AML-193 (cell line): ENCODE measurements around the gene CCDC91.
"Not testable (repeated sequence)": the region's sequence is repeated elsewhere in the genome, so short reads cannot be mapped to it uniquely, and the experiment has no call there.

ENCODE experiments used
- DNase-seq, 2 experiments: peaks; one replicate each; lab custom pipeline; 2025; lab: John Stamatoyannopoulos, UW

Gene CCDC91

DNA sequence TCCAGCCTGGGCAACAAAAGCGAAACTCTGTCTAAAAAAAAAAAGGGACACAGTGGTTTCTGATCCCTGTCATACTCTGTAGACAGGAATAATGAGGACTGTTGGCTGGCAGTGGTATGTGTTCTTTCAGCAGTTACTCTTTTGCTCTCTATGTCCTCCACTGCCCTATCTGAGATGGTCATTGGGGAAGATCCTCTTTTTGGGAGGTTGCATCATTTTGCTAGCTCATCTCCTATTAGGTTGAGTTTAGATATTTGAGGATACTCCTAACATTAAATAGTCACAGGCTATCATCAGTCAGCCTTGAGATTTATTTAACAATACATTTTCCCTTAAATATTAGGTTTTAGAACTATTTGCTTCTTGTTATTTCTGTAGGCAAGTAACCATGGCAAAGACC lies 5.9 kb upstream of the CCDC91 start:
- peak; percentile 43 to 66 for DNase-seq

GRCh38 chr12:28186500-28186899 lies 3.8 kb upstream of the CCDC91 start:
- DNase-seq: no peak

DNA sequence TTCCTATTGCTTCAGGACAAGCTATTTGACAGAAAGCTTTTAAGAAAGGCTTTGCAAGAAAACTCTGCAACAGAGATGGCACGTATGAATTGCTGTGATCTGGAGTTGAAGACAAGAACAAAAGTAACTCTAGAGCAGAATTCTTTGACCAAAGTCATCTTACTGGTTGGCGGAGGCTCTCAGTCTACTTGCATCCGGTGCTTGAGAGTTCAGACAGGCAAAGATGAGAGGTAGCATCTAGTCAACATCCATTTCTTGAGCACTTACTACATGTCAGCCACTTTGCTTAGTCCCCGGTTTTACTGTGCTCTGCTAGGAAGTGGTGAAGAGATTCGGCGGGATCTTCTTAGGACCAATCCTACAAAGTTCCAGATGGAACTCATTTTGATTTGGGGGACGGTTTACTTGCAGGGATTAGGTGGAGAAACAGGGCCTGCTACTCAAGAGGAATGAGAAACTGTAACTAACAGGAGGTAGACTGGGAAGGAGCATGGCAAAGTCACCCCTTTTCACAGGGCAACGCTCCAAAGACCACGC lies 404 bp upstream of the CCDC91 start:
- DNase-seq: peak in 1 of 2 experiments; percentile 34

DNA sequence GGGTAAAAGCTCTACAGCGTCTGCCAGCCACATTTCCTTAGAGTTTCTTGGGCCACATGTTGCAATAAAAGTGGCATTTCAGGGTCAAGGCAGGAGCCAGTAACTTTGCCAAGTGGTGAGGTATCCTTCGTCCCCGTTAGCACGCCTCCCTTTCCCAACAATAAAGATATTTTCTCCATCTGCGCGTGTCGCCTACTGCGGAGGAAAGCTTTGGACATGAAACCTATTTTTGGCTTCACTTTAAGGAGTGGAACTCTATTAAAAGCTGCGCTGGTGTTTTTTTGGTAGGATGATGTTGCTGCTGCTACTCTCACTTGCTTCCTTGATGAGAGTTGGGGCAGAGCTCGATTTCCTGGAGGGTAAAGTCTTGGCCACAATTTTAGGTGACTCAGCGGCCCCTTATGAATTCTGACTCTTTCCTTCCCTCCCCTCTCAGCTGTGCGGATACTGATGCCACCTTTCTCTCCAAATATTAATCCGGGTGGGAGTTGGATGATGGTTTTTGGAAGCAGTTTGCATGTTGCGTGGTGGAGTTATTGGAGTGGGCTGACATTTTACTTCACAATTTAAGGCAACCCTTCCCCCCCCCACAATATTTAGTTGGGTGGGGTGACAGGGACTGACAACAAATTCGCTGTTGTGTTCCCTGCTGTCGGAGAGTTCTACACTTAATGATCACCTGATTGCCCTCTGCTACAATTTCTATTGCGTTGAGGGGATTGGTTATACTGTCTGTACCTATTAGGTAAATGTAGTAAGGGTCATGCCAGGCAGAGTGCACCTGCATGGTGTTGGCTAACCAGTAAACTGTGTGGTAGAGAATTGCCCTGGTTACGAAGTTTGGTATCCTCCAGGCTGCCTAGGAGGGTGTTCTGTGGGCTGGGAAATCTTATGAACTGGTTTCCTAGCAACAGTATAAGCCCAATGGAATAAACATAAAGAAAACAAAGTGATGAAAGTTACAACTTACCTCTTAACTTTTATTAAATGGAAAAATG lies 1.1 kb downstream of the CCDC91 start:
- DNase-seq: peak; percentile 37 to 62

DNA sequence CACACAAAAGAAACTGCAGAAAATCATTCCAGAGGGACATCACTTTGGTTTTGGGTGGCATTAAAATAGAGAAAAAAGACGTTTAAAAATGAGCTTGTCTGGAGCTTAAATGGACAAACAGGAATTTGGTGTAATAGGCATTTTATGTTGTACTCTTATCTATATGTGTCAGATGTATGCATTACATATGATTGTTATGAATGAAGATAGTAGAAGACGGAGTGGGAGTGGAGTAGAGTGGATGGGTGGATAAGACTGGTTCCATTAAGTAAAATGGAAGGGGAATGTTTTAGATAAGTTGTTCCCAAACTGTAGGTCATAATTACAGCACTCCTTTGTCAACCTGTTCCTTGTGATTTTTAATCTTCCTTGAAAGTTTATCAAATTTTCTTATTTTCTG lies 1.9 kb downstream of the CCDC91 start:
- no peak for DNase-seq

DNA sequence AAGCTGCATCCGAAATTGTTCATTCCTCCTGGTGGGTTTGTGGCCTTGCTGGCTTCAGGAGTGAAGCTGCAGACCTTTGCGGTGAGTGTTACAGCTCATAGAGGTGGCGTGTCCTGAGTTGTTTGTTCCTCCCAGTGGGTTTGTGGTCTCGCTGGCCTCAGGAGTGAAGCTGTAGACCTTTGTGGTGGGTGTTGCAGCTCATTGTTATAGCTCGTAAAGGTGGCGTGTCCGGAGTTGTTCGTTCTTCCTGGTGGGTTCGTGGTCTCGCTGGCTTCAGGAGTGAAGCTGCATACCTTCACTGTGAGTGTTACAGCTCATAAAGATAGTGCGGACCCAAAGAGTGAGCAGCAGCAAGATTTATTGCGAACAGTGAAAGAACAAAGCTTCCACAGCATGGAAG lies 4.4 kb downstream of the CCDC91 start:
- not testable (repeated sequence) for DNase-seq

DNA sequence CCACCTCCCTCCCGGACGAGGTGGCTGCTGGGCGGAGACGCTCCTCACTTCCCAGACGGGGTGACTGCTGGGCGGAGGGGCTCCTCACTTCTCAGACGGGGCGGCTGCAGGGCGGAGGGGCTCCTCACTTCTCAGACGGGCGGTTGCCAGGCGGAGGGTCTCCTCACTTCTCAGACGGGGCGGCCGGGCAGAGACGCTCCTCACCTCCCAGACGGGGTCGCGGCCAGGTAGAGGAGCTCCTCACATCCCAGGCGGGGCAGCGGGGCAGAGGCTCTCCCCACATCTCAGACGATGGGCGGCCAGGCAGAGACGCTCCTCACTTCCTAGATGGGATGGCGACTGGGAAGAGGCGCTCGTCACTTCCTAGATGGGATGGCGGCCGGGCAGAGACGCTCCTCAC lies 10.9 kb downstream of the CCDC91 start:
- DNase-seq: not testable (repeated sequence)

DNA sequence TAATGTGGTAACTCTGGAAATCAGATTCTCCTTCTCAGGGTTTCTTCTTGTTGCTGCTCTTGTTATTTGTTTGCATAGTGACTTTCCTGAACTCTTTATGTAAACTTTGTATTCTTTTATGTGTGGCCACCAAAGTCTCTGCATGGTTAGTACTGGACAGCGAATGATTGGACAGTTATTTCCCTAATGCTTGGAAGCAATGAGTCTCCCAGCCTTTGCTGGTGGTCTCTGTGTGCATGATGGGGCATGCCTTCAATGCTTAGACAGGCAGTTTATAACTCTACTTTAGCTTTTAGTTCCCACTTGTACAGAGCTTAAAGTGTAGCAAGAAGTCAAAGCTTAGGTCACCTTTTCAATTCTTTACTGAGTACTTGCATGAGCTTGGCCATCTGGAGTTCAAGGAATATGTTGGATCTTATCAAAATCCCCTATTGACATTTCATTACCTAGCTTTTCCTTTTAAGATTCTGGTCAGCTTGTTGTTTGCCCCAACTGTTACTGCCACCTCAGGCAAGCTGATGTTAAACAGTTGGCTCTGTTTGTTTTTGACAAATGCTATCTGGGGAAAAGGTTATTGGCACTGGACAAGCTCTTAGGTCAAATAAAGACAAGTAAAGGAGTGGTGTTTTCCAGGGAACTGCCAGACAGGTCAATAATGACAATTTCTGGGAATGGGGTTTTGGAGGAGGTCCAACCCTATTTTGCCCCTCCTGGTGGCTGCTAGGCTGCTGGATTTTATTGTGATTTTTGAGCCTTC lies 12.3 kb downstream of the CCDC91 start:
- no peak for DNase-seq

DNA sequence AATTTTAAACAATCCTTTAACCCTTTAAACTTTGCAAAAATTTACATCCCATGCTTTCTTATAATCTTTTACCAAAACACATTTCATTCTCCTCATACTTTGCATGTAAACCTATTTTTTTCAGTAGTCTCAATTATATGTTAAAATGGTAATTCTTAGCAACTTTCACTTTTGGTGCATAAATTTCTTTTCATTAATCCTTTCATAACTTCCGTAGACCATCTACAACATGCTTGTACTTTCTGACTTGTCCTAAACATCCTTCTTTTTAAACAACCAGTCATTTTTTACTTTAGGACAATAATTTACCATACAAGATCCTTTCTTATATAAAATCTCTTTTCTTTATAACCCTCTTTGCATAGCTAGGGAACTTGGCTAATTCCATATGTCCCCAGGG lies 19.5 kb downstream of the CCDC91 start:
- DNase-seq: no peak

GRCh38 chr12:28212182-28212581 lies 21.9 kb downstream of the CCDC91 start:
- no peak for DNase-seq

GRCh38 chr12:28215021-28215420 lies 24.8 kb downstream of the CCDC91 start:
- DNase-seq: no peak

DNA sequence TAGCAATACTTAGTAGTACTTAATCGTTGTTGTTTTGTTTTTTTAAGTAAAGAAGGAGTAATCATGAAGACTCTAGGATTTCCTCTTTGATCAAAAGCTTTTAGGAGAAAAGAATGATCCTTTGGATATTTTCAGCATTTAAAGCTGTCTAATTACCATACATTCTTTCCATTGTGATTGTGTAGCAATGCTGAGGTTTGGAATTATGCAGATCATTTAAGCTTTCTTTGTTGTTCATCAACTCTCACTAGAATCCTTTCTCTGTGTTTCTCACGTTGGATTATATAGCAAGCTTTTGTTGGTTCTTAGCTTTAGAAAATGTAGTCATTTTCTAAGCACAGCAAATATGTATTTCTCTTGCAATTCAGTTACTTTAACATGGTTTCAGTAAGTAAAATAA lies 25.8 kb downstream of the CCDC91 start:
- no peak for DNase-seq

DNA sequence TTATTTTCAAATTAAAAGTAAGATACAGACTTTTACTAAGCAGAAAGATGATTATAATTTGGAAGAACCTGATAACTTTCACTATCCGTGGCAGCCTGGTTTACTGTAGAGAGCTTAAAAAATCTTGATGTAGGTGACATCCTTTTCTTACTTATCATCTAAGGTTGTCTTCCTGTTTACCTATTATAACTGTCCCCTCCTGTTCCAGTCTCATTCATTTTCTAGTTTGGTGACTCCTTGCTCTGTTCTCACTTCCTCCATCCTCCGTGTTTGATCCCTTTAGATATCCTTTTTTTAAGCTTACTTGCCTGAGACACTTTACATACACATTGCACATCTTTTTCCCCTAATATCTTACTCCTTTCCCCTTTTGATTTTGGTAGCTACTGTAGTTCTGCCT lies 27.5 kb downstream of the CCDC91 start:
- DNase-seq: no peak

- no peak for DNase-seq
These were observed 28.6 kb downstream of the CCDC91 start for GRCh38 chr12:28218875-28219274.

DNA sequence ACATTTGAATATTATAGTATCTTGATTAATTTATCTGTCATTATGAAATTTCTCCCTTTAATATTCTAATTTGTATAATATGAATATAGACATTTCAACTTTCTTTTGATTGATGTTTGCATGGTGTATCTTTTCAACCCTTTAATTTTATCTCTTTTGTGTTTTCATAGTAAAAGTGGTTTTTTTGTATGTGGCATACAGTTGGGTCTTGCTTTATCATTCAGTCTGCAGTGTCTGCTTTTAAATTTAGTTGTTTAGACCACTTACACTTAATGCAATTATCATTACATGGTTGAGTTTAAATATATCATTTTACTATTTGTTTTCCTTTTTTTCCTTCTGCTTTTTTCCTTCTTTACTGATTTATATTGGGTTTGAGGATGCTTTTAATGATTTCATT lies 29.6 kb downstream of the CCDC91 start:
- no peak for DNase-seq

- no peak for DNase-seq
These were observed 31.9 kb downstream of the CCDC91 start for GRCh38 chr12:28222081-28222700.

GRCh38 chr12:28223025-28223554 lies 32.8 kb downstream of the CCDC91 start:
- DNase-seq: no peak

- DNase-seq: no peak
These were observed 33.6 kb downstream of the CCDC91 start for GRCh38 chr12:28223858-28224257.

- no peak for DNase-seq
These were observed 36.4 kb downstream of the CCDC91 start for GRCh38 chr12:28226705-28227104.

DNA sequence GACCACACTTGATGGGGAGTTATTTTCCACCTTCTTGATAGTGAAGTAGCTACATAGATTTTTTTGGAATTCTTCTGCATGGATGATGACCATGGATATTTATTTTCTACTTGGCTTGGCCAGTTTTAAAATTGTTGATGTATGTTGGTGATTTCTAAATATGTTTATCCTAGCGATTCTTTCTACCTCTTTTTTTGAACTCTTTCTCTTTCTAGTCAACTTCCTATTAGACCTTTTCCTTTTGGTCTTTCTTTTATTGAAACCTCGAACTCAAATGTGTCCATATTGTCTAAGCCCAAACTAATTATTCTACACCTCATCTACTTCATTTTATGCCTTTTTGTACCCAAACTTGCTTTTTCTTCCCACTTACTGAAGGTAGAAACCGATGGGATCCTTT lies 37.0 kb downstream of the CCDC91 start:
- no peak for DNase-seq

GRCh38 chr12:28231248-28231647 lies 41.0 kb downstream of the CCDC91 start:
- DNase-seq: no peak
